Measurements from ENCODE around the gene LMF1.

Gene LMF1

GRCh38 chr16:871562-872345, 99.0 kb downstream of the LMF1 start:
- Mint-ChIP-seq H3K27ac (no peak overlapping the region), H3K4me3 (no peak overlapping the region), H3K27me3 (ENCODE audit: low read depth) (peaks cover 8% of the 10 kb centered on the region), H3K9me3 (no peaks in the 10 kb centered on the region), H3K4me1 (peaks cover 6% of the 10 kb centered on the region), H3K36me3 (ENCODE audit: low read depth) (peaks cover 8% of the 10 kb centered on the region)
- TF ChIP-seq CTCF (IDR thresholded peaks at IDR 0.05; ENCODE audit: unreplicated experiment in 3 of 3): no peak

GRCh38 chr16:870856-871561, 99.8 kb downstream of the LMF1 start:
- no peak for TF ChIP-seq CTCF (IDR thresholded peaks at IDR 0.05; ENCODE audit: unreplicated experiment in 3 of 3)
- H3K4me3 Mint-ChIP-seq: no peak overlapping the region
- H3K36me3 Mint-ChIP-seq (ENCODE audit: low read depth): peaks cover 11% of the 10 kb centered on the region
- H3K9me3 Mint-ChIP-seq: no peaks in the 10 kb centered on the region
- no peak overlapping the region for H3K27ac Mint-ChIP-seq
- H3K27me3 Mint-ChIP-seq (ENCODE audit: low read depth): peaks cover 4% of the 10 kb centered on the region
- peaks cover 6% of the 10 kb centered on the region for H3K4me1 Mint-ChIP-seq

GRCh38 chr16:869823-870641, 100.8 kb downstream of the LMF1 start:
- Mint-ChIP-seq H3K4me3 (no peak overlapping the region), H3K27me3 (ENCODE audit: low read depth) (peaks cover 3% of the 10 kb centered on the region), H3K9me3 (peaks cover 2% of the 10 kb centered on the region), H3K36me3 (ENCODE audit: low read depth) (peaks cover 16% of the 10 kb centered on the region), H3K27ac (no peak overlapping the region), H3K4me1 (peaks cover 6% of the 10 kb centered on the region)
- no peak for TF ChIP-seq CTCF (IDR thresholded peaks at IDR 0.05; ENCODE audit: unreplicated experiment in 3 of 3)

GRCh38 chr16:868846-869822, 101.7 kb downstream of the LMF1 start:
- Mint-ChIP-seq H3K9me3 (peaks cover 5% of the 10 kb centered on the region), H3K4me1 (peaks cover 6% of the 10 kb centered on the region), H3K36me3 (ENCODE audit: low read depth) (peaks cover 16% of the 10 kb centered on the region), H3K4me3 (no peak overlapping the region), H3K27me3 (ENCODE audit: low read depth) (peaks cover 3% of the 10 kb centered on the region), H3K27ac (no peak overlapping the region)
- TF ChIP-seq CTCF (IDR thresholded peaks at IDR 0.05; ENCODE audit: unreplicated experiment in 3 of 3): no peak

GRCh38 chr16:868386-868755, 102.4 kb downstream of the LMF1 start:
- peaks cover 12% of the 10 kb centered on the region for H3K9me3 Mint-ChIP-seq
- H3K27me3 Mint-ChIP-seq (ENCODE audit: low read depth): peaks cover 3% of the 10 kb centered on the region
- no peak overlapping the region for H3K27ac Mint-ChIP-seq
- no peak for TF ChIP-seq CTCF (IDR thresholded peaks at IDR 0.05; ENCODE audit: unreplicated experiment in 3 of 3)
- H3K4me1 Mint-ChIP-seq: peaks cover under 1% of the 10 kb centered on the region
- H3K4me3 Mint-ChIP-seq: no peak overlapping the region
- H3K36me3 Mint-ChIP-seq (ENCODE audit: low read depth): peaks cover 18% of the 10 kb centered on the region
